ENCODE results near the gene RASGRF2. TPM values are rescaled to one million over a fixed set of nuclear protein-coding genes. Genes with fewer than 3 reads are reported as not detected.

RASGRF2 gene
- total and polyA plus RNA-seq, 2 experiments from 2014 or later: 0.04 TPM; not detected in 1

DNA sequence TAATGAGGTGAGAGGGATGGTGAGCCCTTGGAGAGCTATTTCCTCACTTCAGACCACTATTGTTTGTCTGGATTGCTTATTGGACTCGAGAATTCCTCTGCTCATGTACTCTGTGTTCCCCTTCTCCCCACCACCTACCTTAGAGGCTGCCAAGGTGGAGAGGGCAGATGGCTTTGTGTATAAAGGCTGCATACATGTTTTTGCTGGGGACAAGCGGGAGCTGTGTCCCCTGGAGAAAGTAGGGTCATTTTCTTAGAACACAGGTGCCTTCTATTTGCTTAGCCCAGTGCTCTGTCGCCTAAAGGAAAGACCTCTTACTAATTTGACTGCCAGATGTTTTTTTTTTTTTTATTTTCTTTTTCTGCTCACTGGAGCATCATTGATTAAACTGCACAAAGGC, 29.7 kb downstream of the RASGRF2 start:
- DNase-seq: no peak
- no peaks in the 10 kb centered on the region for H3K9me3 ChIP-seq (ENCODE audit: low read depth)
- no peaks in the 10 kb centered on the region for H3K36me3 ChIP-seq (ENCODE audit: low read depth)
- H2AFZ ChIP-seq: no peak overlapping the region
- H3K27ac ChIP-seq: no peak overlapping the region
- H4K20me1 ChIP-seq (ENCODE audit: insufficient read depth): no peaks in the 10 kb centered on the region
- H3K27me3 ChIP-seq (replicated peaks; ENCODE audit: insufficient read depth): no peaks in the 10 kb centered on the region
- H3K4me1 ChIP-seq (ENCODE audit: insufficient read depth): no peaks in the 10 kb centered on the region
- H3K4me3 ChIP-seq: no peak overlapping the region
- no peak overlapping the region for H3K4me2 ChIP-seq (ENCODE audit: unreplicated experiment)
- no peak overlapping the region for H3K9ac ChIP-seq
- H3K9me2 ChIP-seq (ENCODE audit: insufficient read depth): no peaks in the 10 kb centered on the region
- 36 to 39% methylated on average over 3 of the region's 3 CpGs for WGBS, 2 experiments (ENCODE audit: low coverage in 1 of 2, low lambda C conversion rate in 2 of 2, missing lambda C conversion rate in 2 of 2)
- TF ChIP-seq EZH2phosphoT487 (IDR thresholded peaks at IDR 0.05; ENCODE audit: insufficient read depth, low read depth) (no peak), EZH2 (IDR thresholded peaks at IDR 0.05; ENCODE audit: insufficient read depth, poor library complexity, severe bottlenecking) (no peak)
- no peaks in the 10 kb centered on the region for H3K79me2 ChIP-seq (ENCODE audit: insufficient read depth)
- no peaks in the 10 kb centered on the region for H3F3A ChIP-seq (ENCODE audit: insufficient read depth)
- in situ Hi-C loops (cut with MboI): no loop called here

DNA sequence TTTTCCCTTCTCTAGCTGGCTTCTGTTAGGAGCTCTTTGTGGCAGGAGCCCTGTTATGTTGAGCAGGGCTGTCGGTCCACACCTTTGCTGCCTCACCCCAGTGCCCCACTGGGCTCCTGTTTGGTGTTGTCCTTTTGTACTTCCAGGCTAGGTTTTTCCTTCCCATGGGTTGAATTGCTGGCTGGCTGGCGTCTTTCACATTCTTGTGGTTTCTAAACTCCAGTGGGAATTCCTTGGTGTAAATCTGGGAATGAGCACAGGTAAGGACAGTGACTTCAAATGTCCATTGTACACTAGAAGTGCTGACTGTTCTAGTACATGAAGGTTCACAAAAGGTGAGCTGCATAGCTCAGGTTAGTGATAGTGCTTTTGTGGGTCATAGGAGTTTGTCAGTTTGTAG, 30.4 kb downstream of the RASGRF2 start:
- Histone ChIP-seq H3K9ac (no peak overlapping the region), H3K27ac (no peak overlapping the region), H2AFZ (no peak overlapping the region), H3K36me3 (ENCODE audit: low read depth) (no peaks in the 10 kb centered on the region), H4K20me1 (ENCODE audit: insufficient read depth) (no peaks in the 10 kb centered on the region), H3K4me3 (no peak overlapping the region), H3K79me2 (ENCODE audit: insufficient read depth) (no peaks in the 10 kb centered on the region), H3K4me1 (ENCODE audit: insufficient read depth) (no peaks in the 10 kb centered on the region), H3K9me2 (ENCODE audit: insufficient read depth) (no peaks in the 10 kb centered on the region), H3K9me3 (ENCODE audit: low read depth) (no peaks in the 10 kb centered on the region), H3K27me3 (replicated peaks; ENCODE audit: insufficient read depth) (no peaks in the 10 kb centered on the region), H3F3A (ENCODE audit: insufficient read depth) (no peaks in the 10 kb centered on the region), H3K4me2 (ENCODE audit: unreplicated experiment) (no peak overlapping the region)
- in situ Hi-C loops (cut with MboI): no loop called here
- TF ChIP-seq EZH2 (IDR thresholded peaks at IDR 0.05; ENCODE audit: insufficient read depth, poor library complexity, severe bottlenecking) (no peak), EZH2phosphoT487 (IDR thresholded peaks at IDR 0.05; ENCODE audit: insufficient read depth, low read depth) (no peak)
- WGBS, 2 experiments (ENCODE audit: low coverage in 1 of 2, low lambda C conversion rate in 2 of 2, missing lambda C conversion rate in 2 of 2): 26 to 28% methylated on average over 2 of the region's 2 CpGs
- no peak for DNase-seq

DNA sequence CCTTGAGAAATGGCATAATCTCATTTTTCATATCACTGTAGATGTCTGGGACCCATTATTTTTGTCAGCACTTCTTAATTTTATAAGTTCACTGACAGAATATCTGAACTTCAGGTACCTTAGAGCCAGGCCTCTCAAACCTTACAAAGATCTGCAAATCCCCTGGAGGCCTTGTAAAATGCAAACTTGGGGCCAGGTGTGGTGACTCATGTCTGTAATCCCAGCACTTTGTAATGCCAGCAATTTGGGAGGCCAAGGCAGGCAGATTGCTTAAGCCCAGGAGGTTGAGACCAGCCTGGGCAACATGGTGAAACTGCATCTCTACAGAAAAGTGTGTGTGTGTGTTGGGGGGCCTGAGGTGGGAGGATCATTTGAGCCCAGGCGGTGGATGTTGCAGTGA, 30.8 kb downstream of the RASGRF2 start:
- no peaks in the 10 kb centered on the region for H3K4me1 ChIP-seq (ENCODE audit: insufficient read depth)
- no peak overlapping the region for H3K4me2 ChIP-seq (ENCODE audit: unreplicated experiment)
- in situ Hi-C loops (cut with MboI): no loop called here
- H4K20me1 ChIP-seq (ENCODE audit: insufficient read depth): no peaks in the 10 kb centered on the region
- H3F3A ChIP-seq (ENCODE audit: insufficient read depth): no peaks in the 10 kb centered on the region
- H2AFZ ChIP-seq: no peak overlapping the region
- DNase-seq: no peak
- H3K79me2 ChIP-seq (ENCODE audit: insufficient read depth): no peaks in the 10 kb centered on the region
- TF ChIP-seq EZH2phosphoT487 (IDR thresholded peaks at IDR 0.05; ENCODE audit: insufficient read depth, low read depth) (no peak), EZH2 (IDR thresholded peaks at IDR 0.05; ENCODE audit: insufficient read depth, poor library complexity, severe bottlenecking) (no peak)
- no peaks in the 10 kb centered on the region for H3K9me3 ChIP-seq (ENCODE audit: low read depth)
- no peaks in the 10 kb centered on the region for H3K36me3 ChIP-seq (ENCODE audit: low read depth)
- WGBS, 2 experiments (ENCODE audit: low coverage in 1 of 2, low lambda C conversion rate in 2 of 2, missing lambda C conversion rate in 2 of 2): 63 to 71% methylated on average over 1 of the region's 1 CpG
- no peak overlapping the region for H3K9ac ChIP-seq
- no peaks in the 10 kb centered on the region for H3K9me2 ChIP-seq (ENCODE audit: insufficient read depth)
- no peak overlapping the region for H3K27ac ChIP-seq
- no peak overlapping the region for H3K4me3 ChIP-seq
- no peaks in the 10 kb centered on the region for H3K27me3 ChIP-seq (replicated peaks; ENCODE audit: insufficient read depth)

DNA sequence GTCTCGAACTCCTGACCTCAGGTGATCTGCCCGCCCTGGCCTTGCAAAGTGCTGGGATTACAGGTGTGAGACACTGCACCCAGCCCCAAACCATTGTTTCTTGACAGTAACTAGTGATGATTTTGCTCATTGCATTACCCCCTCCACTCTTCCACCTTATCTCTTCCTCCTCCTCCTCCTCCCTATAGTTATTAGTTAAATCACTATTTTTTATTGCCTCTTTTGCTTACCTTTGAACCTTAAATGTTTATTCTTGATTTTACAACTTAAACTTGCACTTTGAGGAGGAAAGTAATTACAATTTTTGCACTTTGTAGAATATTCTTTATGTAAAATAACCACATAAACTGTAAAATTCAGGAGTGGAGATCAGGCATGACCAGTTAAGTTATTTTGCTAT, 35.7 kb downstream of the RASGRF2 start:
- TF ChIP-seq EZH2phosphoT487 (IDR thresholded peaks at IDR 0.05; ENCODE audit: insufficient read depth, low read depth) (no peak), EZH2 (IDR thresholded peaks at IDR 0.05; ENCODE audit: insufficient read depth, poor library complexity, severe bottlenecking) (no peak)
- 75 to 89% methylated on average over 2 of the region's 2 CpGs for WGBS, 2 experiments (ENCODE audit: low coverage in 1 of 2, low lambda C conversion rate in 2 of 2, missing lambda C conversion rate in 2 of 2)

DNA sequence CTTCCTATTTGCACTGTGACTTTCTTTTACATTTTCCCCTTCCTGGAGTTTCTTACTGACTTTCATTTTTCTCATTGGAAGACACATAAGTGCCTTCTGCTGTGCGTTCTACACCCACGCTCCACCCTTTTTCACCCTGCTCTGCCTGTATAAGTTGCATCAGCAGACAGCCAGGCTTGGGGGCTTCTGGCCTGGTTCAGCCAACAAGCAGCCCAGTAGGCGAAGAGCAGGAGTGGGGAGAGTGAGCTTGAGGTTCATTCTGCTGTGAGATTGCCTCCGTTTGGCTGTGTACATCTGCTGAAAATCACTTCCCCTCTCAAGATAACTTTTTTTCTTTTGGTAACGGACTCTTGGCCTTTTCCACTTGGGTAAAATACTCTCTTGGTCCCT, 38.4 kb downstream of the RASGRF2 start:
- in situ Hi-C loops (cut with MboI): no loop called here
- H3K79me2 ChIP-seq (ENCODE audit: insufficient read depth): no peaks in the 10 kb centered on the region
- H3F3A ChIP-seq (ENCODE audit: insufficient read depth): no peaks in the 10 kb centered on the region
- no peaks in the 10 kb centered on the region for H3K36me3 ChIP-seq (ENCODE audit: low read depth)
- H2AFZ ChIP-seq: no peak overlapping the region
- TF ChIP-seq EZH2phosphoT487 (IDR thresholded peaks at IDR 0.05; ENCODE audit: insufficient read depth, low read depth): no peak
- TF ChIP-seq EZH2 (IDR thresholded peaks at IDR 0.05; ENCODE audit: insufficient read depth, poor library complexity, severe bottlenecking): no peak
- no peaks in the 10 kb centered on the region for H3K9me2 ChIP-seq (ENCODE audit: insufficient read depth)
- no peaks in the 10 kb centered on the region for H3K27me3 ChIP-seq (replicated peaks; ENCODE audit: insufficient read depth)
- WGBS, 2 experiments (ENCODE audit: low coverage in 1 of 2, low lambda C conversion rate in 2 of 2, missing lambda C conversion rate in 2 of 2): 43% methylated on average over 5 of the region's 5 CpGs
- H3K4me3 ChIP-seq: no peak overlapping the region
- no peak for DNase-seq
- no peaks in the 10 kb centered on the region for H3K4me1 ChIP-seq (ENCODE audit: insufficient read depth)
- no peak overlapping the region for H3K9ac ChIP-seq
- no peak overlapping the region for H3K4me2 ChIP-seq (ENCODE audit: unreplicated experiment)
- H4K20me1 ChIP-seq (ENCODE audit: insufficient read depth): no peaks in the 10 kb centered on the region
- H3K9me3 ChIP-seq (ENCODE audit: low read depth): no peaks in the 10 kb centered on the region
- H3K27ac ChIP-seq: no peak overlapping the region

More for the DNA sequence above, 35.7 kb downstream of the RASGRF2 start:
- in situ Hi-C loops (cut with MboI): no loop called here
- Histone ChIP-seq H3K9ac (no peak overlapping the region), H3K27me3 (replicated peaks; ENCODE audit: insufficient read depth) (no peaks in the 10 kb centered on the region), H3K9me2 (ENCODE audit: insufficient read depth) (no peaks in the 10 kb centered on the region), H3K79me2 (ENCODE audit: insufficient read depth) (no peaks in the 10 kb centered on the region), H2AFZ (no peak overlapping the region), H3K4me2 (ENCODE audit: unreplicated experiment) (no peak overlapping the region), H3K27ac (no peak overlapping the region), H3K4me3 (no peak overlapping the region), H3F3A (ENCODE audit: insufficient read depth) (no peaks in the 10 kb centered on the region), H4K20me1 (ENCODE audit: insufficient read depth) (no peaks in the 10 kb centered on the region), H3K9me3 (ENCODE audit: low read depth) (no peaks in the 10 kb centered on the region), H3K4me1 (ENCODE audit: insufficient read depth) (no peaks in the 10 kb centered on the region), H3K36me3 (ENCODE audit: low read depth) (no peaks in the 10 kb centered on the region)
- no peak for DNase-seq

All from GM23248 (cell line).